K562 (cell line): ENCODE data around the gene KCNK6.

ENCODE experiments used
- KLF10 ChIP-seq: fragments of 250-450 bp; sonication (Bioruptor Pico); IDR thresholded peaks from 2 replicates; pipeline ENCODE4 v1.6.1; 2021; ENCODE audit warnings: matching md5 sums
- TF ChIP-seq, protein P1 (sequence below): fragments of 450-650 bp; formaldehyde crosslinking; IDR thresholded peaks from 2 replicates; pipeline ENCODE4 v1.4.0; 2022; ENCODE audit warnings: mild to moderate bottlenecking, moderate library complexity

- TF ChIP-seq, protein P1, sequence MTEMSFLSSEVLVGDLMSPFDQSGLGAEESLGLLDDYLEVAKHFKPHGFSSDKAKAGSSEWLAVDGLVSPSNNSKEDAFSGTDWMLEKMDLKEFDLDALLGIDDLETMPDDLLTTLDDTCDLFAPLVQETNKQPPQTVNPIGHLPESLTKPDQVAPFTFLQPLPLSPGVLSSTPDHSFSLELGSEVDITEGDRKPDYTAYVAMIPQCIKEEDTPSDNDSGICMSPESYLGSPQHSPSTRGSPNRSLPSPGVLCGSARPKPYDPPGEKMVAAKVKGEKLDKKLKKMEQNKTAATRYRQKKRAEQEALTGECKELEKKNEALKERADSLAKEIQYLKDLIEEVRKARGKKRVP (CRISPR knock-in tag): no peak
- no peak for TF ChIP-seq KLF10
These were observed 42.1 kb upstream of the KCNK6 start for GRCh38 chr19:38277549-38277948.
